AG08395 (cell line): ENCODE results near the gene GPC5.

Source experiments
- DNase-seq: peaks from one replicate; pipeline ENCODE4 v3.0.0; 2012; ENCODE audit warnings: mixed read lengths, low spot score

Gene GPC5

DNA sequence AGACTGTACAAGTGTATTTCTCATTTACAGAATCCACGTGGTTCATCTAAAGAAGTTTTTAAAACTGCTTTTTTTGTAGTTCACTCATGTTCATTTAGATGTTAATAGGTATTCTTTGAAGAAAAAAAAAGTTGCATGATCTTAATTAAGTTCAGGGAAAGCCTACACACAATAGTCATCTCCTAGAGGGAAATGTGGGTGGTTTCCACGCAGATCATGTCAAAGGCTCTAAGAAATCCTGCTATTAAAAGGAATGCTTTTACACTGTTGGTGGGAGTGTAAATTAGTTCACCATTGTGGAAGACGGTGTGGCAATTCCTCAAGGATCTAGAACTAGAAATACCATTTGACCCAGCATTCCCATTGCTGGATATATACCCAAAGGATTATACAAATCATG, 312.3 kb downstream of the GPC5 start:
- no peak for DNase-seq

DNA sequence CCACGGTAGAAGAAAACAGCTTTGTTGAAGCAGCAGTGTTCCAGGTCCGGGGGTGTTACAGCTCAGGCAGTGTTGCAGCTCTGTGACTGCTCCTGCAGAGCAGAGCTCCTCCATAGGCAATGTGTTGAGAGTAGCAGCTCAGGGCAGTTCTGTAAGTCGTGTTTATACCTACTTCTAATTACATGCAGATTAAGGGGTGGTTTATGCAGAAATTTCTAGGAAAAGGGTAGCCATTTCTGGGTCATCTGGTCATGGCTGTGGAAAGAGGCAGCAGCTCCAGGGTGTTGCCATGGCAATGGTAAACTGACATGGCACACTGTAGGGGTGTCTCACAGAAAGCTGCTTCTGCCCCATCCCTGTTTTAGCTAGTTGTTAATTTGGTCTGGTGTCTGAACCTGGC, 316.4 kb downstream of the GPC5 start:
- DNase-seq: no peak

DNA sequence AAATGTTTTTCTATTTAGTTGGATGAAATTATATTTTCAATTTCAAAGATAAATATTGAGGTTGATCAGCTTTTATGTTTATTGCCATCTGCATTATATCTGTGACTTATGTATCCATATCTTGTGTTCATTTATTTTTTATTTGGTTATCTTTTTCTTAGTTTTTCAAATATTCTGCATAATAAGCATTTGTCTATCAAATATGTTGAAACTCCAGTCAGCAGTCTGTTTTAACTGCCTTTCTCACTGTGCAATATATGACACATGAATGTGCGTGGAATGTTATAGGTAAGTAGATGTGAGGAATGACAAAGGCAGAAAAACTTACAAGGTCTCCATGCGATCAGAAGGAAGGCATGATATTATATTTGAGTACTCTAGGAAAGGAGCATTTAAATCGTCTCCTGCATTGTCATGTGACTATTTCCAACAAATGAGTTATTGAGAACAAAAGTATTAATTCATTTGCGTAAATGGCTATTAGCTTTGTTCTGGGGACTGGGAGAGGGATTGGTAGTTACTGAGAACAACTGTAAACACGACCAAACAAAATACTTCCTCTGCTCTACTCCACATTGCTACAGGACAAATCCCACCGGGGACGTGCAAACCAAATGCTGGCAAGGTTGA, 318.1 kb downstream of the GPC5 start:
- DNase-seq: no peak

DNA sequence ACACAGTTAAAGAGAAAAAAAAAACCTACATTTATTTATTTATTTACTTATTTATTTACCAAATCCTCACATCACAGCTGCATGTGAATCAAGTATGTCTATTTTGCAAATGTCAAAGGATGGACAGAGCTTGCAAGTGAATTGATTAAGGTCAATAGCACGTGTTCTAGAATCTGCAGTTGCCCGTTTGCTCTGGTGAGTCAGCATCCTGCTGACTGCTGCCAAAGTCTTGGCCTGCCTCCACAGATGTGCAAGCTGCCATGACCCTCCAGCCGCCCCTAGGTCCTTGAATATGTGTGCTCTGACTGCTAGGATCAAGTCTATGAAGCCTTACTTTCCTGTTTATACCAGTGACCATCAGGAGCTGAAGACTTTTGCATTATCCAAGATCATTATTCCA, 320.6 kb downstream of the GPC5 start:
- no peak for DNase-seq

DNA sequence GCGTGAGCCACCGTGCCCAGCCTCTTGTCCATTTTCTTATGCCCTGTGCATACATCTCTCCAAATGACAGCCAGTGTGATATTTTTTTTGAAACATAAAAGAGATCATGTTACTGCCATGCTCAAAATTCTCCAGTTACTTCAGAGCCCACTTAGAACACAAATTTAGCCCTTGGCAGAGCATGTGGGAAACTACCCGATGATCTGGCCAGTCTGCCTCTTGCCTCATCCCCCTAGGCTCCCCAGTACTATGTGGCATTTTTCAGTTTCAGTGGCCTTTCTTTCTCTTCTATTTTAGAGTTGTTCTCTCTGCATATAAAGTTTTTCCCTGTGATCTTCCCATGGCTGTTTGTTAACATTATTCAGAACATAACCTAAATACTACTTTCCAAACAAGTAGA, 323.0 kb downstream of the GPC5 start:
- DNase-seq: no peak

DNA sequence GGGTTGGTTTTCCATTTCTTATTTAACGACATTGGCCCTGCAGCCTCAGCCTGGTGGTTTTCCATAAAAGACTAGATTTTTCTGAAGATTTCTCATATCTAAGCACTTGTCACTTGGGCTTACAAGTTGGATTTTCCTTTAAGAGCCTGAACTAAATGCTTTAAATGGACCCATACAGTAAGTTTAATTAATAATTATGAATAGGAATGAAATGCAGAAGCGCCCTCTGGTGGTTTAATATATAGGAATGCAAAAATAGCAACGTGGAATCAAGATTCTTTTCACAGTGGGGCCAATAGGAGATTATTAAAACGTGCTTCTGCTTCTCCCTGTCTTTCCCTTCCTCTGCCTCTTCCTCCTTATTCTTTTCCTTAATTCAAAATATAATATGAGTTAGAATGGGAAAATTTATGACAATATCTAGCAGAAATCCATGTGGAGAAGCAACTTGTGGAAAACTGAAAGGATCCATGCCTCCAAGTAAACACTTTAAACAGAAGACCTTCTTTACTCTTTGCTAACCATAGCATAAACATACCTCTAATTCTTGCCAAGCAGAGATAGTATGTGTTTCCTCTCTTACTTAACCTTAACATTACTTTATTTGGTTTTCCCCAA, 324.0 kb downstream of the GPC5 start:
- no peak for DNase-seq

DNA sequence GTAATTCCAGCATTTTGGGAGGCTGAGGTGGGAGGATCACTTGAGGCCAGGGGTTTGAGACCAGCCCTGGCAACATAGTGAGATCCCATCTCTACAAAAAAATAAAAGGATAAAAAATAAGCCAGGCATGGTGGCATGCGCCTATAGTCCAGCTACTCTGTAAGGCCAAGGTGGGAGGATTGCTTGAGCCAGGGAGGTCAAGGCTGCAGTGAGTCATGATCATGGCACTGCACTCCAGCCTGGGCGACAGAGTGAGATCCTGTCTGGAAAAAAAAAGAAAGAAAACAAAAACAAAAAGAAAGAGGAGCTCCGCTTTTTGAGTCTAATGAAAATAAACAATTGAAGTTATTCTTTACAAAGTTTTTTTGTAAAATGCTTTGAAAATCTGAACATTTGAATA, 326.2 kb downstream of the GPC5 start:
- no peak for DNase-seq

DNA sequence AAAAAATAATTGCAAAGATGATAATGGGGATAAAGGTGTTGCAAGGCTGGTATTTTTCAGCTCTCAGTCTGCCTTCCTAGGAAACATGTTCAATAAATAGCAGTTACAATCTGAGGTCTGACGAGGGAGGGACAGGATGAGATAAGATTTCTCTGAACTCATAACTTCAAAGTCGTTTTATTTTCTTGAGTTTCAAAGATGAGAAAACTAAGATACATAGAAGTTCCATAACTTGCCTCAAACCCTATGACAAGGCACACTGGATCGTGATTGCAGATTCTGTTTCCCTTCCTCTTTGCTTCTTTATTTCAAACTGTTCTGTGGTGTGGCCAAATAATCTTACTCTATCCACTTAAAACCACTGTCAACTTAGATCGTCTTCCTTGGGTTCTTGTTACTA, 327.2 kb downstream of the GPC5 start:
- DNase-seq: no peak

DNA sequence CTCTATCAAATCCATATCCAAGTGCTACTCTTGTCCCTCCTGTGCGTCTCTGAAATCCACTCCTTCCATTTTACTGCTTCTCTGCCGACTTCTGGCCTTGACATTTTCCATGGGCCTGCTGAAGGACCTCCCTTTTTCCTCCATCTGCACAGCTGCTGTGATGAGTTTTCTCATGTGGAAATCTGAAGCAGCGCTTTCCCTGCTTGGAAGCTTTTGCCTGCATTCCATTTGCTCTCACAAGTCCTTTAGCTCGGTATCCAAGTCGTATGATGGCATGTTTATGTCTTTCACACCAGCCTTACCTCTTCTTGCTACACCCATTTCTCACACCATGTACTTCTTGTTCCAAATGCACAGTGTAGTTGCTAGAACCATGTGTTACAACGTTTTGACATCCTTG, 328.2 kb downstream of the GPC5 start:
- DNase-seq: no peak

DNA sequence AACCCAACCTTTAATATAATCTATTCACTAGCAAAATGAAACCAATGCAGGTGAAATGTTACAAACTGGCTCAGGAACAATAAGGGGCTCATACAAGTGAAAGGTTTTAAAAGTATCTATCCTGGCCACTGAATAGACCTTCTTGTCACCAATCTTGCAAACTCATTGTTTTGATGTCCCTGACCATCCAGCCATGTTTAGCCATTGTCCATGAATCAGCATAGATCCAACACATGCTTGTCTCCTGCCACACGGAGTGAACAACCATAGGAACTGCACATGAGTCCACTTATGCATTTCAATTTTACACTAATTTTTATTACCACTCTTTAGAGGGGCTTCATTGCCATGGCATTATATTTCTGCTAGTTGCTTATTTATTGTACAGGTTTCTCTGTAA, 331.4 kb downstream of the GPC5 start:
- DNase-seq: no peak

DNA sequence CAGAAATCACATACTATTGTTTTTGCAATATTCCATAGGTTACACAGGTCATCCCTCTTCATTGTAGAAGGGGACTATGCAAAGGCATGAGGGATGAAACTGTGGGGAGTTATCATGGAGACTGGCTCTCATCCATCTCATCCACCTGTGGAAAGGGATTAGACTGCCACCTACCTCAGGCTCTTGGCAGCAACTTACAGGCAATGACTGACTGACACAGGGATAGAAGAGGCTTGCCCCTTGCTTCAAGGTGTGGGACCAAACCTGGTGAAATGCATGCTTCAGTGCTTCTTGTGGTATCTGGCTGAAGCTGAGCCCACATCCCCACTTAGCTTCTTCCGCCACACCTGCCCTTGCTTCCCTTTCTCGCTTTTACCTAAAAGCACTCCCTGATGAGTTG, 341.3 kb downstream of the GPC5 start:
- no peak for DNase-seq

DNA sequence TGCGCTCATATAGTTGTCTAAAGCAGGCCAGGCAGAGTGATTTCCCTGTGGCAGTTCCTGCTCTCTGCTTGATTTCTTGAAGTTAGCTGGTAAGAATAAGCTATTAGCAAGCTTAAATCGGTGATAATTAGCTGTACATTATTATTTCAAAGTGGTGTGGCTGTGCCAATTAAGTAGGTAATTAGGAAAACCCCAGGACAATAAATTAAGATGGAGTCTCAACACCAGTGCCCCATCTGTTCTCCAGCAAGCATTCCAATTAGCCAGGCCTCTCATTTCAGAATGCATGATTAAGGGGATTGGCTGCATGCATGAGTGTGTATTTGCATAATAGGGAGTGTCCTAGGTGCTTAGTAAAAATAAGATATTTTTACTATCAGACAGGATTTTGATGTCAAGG, 342.3 kb downstream of the GPC5 start:
- no peak for DNase-seq

DNA sequence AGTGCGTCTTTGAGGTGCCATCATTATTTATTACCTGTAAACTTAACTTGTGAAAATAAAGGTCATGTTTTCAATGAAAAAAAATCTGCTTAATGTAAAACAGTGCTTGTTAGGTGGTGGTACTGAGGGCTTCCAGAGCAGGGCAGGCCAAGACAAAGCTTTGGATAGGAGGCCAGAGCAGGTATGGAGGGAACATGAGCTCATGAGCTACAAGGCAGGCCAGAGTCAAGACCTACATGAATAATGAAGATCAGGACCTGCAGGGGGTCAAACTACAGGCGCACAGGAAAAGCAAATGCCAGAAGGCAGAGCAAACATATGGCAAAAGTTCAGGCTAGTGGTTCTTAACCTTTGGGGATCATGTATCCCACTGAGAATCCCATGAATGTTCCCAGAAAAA, 343.5 kb downstream of the GPC5 start:
- no peak for DNase-seq

DNA sequence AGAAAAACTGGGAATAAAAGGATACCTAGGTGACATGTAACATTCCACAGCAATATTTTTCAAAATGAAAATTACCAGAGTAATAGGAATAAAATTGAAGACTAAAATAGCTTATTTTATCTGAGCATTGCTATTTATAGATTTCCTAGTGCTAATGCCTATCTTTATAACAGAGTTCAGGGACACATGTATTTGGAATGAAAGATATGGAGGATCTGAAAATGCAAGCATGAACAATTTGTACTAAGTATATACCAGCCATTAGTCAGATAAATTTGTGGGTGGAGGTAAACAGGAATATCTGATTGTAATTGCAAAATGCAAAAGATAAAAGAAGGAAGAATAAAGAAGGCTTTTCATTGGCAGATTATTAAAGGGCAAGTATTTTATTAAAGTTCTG, 345.9 kb downstream of the GPC5 start:
- no peak for DNase-seq

DNA sequence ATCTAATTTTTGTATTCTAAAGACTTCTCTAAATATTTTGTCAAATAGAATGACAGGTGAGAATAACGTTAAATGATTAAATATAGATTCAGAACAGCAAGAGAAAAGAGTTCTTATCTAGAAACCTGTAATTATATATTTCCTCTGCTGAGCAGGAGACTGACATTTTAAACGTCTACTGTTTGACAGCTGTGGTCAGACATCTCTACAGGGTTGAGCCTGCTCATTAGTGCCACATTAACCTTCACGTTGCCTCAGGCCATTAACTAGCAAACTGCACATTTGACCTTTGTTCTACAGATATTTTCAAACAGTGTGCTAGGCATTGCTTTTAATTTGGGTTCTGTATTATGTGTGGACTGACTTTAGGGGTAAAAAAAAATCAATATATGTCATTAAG, 347.5 kb downstream of the GPC5 start:
- DNase-seq: no peak

DNA sequence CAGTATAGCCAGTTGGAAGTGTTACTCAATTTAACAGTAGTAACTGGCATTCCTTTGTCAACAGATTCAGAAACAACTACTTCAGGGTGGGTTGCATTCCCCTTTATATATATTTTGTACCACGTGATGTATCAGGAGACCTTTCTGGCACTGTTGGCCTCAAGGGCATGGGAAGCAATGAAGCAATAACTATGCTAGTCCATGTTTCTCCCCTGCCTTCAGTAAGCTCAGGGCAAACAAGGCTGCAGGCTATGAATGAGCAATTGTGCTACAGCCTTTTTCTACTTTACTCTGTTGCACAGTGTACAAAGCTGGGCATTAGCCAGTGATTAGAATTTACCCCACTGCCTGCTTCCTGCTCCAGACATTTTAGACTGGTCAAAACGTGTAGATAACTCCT, 348.8 kb downstream of the GPC5 start:
- no peak for DNase-seq

DNA sequence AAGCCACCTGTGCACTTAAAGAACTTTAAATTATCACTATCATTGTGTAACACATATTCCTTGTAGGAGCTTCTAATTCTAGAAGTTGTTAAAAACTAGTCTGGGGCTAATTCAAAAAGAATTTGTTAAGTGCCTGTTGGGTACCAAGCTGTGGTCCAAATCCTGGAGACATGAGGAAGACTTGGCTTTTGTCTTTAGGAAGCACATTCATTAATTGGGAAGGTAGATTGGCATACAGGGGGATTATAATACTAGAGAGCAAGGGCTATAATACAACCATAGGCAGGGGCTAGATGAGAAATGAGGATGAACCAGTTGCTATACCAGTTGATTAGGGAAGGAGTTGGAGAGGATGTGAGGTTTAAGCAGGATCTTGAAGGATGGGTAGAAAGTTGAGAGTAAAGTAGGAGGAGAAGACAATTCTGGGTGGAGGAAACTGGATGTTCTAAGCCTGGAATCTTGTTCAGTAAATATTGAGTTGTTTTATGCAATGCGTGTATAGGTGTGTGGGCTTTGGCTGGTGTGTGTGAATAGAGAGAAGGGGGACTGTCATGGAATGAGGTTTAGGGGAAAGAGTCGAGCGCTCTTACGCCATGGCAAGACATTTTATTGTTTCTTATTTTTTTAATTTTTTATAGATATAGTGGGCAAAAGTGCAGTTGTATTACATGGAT, 350.1 kb downstream of the GPC5 start:
- no peak for DNase-seq

DNA sequence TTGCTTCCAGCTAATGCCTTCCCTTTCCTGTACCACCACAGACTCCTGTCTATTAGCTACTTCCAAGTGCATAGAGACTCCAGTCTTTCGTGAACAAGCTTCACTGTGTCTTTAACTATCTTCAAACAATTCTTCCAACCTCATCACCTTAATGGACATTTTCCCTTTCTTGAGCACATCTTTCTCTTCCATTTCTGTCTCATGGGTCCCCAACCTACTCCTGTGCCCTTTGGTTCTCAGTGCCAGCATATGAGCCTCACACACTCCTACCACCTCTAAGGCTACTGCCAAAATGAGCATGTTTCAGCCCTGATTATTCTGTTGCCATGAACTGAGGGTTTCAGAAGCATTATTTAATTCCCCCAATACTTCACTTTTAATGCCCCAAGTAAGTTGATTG, 360.3 kb downstream of the GPC5 start:
- DNase-seq: no peak

DNA sequence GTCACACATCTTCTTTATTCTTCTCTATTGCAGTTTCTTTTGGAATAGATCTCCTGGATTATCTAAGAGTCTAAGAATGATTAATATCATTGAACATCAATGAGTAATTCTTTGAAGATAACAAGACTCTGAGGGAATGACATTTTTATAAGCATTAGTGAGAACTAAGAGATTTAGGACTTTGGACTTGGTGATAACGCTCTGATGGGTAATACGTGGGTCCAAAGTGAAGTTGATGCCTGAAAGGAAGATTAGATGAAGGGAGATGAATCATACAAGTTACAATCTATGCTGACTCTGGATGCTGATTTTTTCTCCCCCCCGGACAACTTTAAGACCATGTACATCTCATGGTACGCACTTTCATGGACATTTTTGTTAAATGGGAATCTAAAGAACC, 364.5 kb downstream of the GPC5 start:
- no peak for DNase-seq

DNA sequence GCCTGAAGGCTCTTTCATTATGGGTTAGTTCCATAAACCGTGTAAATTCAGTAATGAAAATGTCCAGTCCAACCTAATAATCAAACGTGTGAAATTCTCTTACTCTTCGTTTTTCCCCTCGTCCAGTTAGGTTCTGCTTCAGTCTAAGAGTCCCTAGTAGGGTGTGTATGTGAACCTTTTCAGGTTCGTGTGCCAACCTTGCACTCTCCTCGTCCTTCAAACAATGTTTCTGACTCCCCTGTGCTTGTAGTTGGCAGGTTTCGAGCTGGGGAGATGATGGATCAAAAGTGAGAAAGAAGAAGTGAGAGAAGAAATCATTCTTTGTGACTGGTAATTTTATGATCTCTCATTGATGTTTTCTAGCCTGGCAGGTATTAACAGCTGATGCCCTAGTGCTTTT, 366.1 kb downstream of the GPC5 start:
- no peak for DNase-seq

DNA sequence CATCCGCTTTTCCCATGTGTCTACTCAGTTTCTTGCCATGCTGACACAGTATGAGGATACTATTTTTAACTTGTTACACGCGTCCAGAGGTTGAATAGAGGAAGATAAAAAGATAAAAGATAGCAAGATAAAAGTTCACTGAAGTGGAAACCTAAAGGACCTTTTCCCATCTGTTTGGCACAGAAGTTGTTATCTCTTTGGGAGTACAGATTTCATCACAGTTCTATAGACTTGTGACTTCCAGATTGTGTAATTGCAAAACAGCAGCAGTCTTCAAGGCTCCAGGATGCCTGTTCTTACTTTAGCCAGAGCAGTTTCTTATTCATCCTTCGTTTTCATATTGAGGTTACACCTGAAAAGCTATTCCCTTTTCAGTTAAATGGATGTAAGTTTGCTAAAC, 369.2 kb downstream of the GPC5 start:
- DNase-seq: no peak

DNA sequence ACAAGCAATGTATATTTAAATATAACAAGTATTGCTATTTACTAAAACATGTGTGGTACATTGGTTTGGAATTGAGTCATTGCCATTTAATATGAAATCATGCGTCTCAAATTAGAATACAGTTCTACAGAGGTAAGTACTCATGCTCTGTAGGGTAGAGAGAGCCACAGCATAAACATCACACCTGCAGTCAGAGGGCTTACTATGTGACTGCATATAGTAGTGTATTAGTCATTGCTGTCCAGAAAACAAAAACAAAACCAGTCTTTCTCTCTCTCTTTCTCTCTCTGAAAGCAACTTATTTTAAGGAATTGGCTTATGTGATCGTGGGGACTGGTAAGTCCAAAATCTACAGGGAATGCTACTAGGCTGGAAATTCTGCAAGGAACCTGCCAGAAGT, 370.3 kb downstream of the GPC5 start:
- no peak for DNase-seq

DNA sequence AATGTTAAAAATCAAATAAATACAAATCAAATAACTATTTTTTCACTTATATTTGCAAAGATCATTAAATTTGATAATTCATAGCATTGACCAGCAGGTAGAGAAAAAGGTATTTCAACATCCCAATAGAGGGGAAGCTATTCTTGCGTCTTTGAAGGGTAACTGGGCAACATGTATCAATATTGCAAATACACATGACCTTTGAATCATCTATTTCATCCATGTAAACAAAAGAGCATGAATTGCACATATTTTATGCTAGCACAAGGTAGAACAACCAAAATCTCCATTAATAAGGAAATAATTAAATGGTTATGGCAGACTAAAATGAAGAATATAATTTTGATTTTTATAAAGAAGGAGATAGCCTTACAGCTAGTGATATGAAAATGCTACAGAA, 372.8 kb downstream of the GPC5 start:
- DNase-seq: no peak
